NK-92 treated with Interleukin-12 subunit alpha and Interleukin-12 subunit beta, amount 100 ng/mL, for 24 hours (cell line): ENCODE results near the gene USHBP1.
"Not testable (repeated sequence)": the region's sequence is repeated elsewhere in the genome, so short reads cannot be mapped to it uniquely, and the experiment has no call there.

Experiments used
- DNase-seq: peaks from one replicate; lab custom pipeline; 2025; lab: John Stamatoyannopoulos, UW

The USHBP1 gene

DNA sequence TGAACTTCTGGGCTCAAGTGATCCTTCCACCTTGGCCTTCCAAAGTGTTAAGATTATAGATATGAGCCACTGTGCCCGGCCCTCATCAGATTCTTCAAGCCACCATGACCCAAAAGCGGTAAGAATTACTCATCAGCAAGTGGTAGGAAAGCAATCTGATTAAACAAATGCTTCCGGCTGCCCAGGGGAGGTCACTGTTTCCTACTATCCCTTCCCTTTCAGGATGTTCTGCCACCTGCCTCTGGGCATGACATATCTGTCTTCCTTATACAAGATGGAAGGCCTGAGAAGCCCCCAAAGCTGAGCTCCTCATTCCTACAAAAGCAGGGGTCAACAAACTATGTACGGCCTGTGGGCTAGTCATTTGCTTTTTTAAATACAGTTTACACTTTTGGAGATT is 31.7 kb upstream of the USHBP1 start:
- no peak for DNase-seq

DNA sequence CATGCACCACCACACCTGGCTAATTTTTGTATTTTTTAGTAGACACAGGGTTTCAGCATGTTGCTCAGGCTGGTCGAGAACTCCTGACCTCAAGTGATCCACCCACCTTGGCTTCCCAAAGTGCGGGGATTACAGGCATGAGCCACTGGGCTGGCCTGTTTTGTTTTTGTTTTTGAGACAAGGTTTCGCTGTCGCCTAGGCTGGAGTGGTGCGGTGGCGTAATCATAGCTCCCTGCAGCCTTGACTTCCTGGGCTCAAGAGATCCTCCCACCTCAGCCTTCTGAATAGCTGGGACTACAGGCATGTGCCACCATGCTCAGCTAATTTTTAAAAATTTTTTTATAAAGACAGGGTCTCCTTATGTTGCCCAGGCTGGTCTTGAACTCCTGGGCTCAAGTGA is 31.0 kb upstream of the USHBP1 start:
- not testable (repeated sequence) for DNase-seq

DNA sequence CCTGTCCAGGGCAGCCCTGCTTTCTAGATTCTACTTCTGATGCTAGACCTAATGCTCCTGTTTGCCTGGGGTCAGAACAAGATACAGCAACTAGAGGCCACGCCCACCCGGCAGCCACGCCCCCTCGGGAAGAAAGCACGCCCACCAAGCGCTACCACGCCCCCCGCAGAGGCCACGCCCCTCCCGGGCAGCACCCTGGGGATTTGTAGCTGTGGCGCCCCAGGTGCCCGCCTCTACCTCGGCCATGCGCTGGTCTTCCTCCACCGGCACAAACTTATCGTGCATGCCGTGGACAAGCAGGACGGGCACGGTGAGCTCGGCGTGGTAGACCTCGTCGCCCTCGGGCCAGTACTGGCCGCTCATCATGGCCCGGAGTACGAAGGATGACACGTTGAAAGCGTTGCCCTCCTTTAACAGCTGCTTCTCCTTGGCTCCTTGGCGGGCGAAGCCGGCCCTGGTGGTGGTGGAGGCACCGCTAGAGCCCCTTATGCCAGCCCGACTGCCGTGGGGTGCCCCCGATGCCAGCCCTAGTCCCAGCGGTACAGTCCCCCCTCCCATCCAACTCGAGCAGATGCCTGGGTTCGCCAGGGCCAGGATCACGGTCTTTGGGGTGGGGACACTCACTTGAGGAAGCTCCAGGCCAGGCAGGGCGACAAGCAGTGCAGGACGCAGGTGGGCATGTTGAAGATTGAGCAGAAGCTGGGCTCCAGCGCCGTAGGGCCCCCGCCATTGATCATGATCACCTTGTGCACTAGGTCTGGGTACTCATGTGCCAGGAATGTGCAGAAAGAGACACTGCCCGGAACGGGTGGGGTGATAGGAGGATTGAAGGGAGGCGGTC is 29.7 kb upstream of the USHBP1 start:
- peak; percentile 15 for DNase-seq

DNA sequence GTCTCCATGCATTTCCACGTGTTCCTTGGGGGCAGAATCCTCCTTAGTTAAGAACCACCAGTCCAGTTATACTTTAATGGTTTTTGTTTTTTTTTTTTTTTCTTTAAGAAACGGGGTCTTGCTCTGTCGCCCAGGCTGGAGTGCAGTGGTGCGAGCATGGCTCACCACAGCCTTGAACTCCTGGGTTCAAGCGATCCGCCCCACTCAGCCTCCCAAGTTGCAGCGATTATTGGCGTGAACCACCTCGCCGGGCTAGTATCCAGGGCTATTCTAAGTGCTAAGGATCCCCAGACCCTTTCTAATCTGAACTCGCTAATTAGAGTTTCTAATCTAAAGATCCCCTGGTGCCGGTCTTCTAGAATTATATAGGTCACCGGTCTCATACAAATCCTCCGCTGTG is 29.1 kb upstream of the USHBP1 start:
- DNase-seq: no peak

DNA sequence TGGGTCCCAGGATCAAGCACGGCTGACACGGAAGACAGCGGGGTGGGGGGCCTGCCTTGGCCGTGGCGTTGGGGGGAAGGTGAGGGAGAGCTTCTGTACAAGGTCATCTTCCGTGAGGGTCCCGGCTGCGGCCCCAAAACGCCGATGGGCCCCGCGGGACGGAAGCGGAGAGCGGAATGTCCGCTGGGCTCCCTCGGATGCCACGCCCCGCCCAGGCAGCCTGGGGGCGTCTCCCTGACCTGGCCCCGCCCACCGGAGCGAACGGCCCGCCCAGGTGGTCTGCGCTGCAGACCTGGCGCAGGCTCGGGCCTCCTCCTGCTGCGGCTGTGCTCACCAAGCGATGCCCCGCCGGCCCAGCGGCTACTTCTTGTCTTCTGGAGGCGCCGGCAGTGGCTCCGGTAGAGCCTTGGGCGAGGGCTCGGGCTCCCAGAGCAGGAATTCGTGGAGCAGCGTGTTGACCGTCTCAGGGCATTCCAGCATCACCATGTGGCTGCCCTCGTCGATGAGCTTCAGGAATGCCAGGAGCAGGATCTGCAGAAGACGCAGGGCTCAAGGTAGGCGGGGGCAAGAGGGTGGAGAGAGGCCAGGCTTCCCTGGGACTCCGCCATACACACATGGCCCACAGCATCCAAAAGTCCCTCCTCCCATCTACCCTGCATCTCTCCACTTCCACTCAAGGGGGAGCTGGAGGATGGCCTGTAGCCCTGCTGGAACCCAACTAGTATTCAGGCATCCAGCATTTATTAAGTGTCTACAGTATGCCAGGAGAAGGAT is 27.9 kb upstream of the USHBP1 start:
- DNase-seq: no peak

DNA sequence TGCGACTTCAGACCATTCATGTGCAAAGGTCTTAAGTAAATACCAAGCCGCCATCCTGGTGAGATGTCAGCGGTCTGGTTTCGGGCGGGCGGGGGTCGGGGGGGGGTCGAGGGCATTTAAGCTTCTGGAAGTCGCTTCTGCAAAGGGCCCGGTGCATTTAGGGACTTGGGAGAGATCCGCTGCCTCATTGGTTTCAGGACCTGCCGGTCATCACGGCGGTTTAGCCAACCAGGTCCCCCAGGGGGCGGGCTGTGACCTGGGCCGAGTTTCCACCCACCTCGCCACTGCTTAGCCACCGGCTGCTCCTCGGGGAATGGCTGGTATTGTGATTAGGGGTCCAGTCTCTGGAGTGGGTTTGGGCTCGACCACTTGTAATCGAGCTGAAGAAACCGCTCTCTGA is 24.9 kb upstream of the USHBP1 start:
- no peak for DNase-seq

DNA sequence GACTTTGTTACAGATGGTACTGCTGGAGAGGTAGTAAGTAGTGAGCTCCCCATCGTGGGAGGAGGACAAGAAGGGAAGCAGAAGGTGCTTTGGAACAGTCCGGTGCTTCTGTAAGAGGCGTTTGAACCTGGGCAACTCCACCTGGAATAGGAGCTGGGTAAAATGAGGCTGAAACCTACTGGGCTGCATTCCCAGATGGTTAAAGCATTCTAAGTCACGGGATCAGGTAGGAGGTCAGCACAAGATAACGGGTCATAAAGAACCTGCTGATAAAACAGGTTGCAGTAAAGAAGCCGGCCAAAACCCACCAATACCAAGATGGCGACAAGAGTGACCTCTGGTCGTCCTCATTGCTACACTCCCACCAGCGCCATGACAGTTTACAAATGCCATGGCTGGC is 22.2 kb upstream of the USHBP1 start:
- DNase-seq: no peak

DNA sequence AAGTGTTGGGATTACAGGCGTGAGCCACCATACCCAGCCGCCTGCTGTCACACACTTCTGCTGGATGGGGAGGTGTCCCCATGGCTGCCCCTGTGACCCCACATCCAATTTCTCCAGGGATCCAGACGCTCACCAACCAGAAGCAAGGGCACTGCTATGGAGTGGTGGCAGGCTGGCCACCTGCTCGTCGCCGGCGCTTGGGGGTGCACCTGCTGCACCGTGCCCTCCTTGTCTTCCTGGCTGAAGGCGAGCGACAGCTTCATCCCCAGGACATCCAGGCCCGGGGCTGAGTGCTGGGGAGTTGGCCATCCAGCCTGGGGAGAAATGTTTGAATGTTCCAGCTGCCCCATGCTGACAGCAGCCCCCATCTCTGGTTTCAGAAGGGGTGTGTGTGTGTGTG is 21.7 kb upstream of the USHBP1 start:
- DNase-seq: no peak

DNA sequence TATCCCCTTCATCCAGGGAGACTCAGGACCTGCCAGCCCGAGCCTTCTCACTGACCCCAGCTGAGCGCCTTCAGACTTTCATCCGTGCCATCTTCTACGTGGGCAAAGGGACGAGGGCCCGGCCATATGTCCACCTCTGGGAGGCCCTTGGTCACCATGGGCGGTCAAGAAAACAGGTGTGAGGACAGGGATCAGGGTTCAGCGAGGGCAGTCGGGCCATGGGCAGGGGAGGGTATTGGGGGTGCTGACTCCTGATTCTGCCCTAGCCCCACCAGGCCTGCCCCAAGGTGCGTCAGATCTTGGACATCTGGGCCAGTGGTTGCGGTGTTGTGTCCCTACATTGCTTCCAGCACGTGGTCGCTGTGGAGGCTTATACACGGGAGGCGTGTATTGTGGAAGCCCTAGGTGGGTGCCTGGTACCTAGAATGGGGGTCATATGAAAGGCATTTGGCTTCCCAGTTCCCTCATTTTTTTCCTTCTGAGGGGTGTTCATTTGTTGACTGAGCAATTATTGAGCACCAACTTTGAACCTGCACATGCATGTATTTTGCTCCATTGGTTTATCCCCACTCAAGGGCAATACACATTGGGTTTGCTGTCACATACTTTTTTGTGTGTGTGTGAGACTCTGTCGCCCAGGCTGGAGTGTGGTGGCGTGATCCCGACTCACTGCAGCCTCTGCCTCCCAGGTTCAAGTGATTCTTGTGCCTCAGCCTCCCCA is 21.0 kb upstream of the USHBP1 start:
- DNase-seq: no peak

DNA sequence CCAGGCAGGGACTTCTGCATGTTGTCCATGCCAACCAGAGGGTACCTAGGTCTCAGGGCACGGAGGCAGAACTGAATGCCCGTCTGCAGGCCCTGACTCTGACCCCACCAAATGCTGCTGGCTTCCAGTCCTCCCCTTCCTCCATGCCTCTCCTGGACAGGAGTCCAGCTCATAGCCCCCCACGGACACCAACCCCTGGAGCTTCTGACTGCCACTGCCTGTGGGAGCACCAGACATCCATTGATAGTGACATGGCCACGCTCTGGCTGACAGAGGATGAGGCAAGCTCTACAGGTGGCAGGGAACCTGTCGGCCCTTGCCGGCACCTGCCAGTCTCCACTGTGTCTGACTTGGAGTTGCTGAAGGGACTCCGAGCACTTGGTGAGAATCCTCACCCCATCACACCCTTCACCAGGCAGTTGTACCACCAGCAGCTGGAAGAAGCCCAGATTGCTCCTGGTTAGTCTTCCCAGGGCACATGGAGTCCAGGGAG is 19.0 kb upstream of the USHBP1 start:
- DNase-seq: no peak

DNA sequence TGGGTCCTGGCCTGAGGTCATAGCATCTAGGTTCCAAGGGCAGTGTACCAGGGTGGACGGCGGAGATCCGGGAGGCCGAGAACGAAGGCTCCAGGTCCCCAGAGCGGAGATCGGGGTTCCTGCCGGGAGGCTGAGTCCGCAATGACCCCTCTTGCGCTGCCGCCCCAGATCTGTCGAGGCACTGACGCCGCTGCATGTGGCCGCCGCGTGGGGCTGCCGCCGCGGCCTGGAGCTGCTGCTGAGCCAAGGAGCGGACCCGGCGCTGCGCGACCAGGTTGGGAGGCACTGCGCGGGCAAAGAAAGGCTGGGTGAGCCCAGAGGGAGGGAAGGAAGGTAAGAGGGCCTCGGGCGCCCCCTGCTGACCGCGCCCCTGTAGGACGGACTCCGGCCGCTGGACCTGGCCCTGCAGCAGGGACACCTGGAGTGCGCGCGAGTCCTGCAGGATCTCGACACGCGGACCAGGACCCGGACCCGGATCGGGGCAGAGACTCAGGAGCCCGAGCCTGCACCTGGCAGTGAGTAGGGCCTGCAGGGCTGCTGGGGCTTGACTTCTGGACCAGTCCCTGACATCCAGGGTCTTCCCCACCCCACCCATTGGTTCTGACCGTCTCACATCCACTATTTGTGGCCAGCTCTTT is 18.1 kb upstream of the USHBP1 start:
- peak; percentile 23 for DNase-seq

DNA sequence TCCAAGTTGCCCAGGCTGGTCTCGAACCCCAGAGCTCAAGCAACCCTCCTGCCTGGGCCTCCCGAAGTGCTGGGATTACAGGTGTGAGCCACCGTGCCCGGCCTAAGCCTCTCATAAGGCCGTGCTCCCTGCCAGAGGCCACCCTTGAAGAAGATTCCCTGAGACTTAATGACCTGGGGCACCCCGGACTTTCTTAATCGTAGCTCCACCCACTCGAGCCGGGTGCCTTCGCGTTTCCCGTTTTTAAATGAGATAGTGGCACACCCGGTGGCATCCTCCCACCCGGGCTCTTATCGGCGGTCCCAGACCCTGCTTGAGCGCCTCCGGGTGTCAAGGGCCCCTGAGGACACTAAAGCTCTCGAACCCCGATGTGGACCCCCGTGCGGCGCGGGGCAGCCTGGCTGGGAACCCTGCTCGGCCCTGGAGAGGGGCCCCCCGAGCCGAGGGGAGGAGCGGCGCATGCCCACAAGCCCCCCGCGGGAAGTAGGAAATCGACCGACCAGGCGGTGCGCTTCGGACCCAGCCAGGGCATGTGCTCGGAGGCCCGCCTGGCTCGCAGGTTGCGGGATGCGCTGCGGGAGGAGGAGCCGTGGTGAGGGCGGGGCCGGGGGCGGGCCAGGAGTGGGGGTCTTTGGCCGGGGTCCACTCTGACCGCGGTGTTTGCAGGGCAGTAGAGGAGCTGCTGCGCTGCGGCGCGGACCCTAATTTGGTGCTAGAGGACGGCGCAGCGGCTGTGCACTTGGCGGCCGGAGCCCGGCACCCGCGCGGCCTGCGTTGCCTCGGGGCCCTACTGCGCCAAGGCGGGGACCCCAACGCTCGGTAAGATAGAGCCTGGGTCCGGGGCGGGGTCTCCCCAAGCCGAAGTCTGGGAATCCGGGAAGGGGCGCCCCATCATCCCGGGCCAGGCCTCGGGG is 17.1 kb upstream of the USHBP1 start, which contains the start of gene ANKLE1:
ANKLE1 (plus strand) TSS at position 511 of the 914 bp plus-strand sequence; CDS start at position 531, 20 bp downstream.
- DNase-seq: no peak

DNA sequence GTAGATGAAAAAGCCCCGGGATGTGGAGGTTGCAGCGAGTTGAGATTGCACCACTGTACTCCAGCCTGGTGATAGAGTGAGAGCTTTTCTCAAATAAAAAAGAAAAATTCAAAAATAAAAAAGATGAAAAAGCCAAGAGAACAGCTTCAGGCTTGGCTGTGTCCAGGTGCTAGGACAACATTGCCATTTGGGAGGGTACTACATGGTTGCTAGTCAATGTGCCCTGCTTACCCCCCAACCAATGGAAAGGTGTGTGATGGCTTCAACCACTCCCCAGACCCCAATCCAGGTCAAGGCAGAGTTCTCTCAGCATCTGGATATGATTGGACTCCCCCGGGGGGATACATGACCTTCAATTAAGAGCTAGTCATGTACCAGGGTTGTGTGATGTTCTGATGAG is 14.9 kb upstream of the USHBP1 start:
- DNase-seq: no peak

DNA sequence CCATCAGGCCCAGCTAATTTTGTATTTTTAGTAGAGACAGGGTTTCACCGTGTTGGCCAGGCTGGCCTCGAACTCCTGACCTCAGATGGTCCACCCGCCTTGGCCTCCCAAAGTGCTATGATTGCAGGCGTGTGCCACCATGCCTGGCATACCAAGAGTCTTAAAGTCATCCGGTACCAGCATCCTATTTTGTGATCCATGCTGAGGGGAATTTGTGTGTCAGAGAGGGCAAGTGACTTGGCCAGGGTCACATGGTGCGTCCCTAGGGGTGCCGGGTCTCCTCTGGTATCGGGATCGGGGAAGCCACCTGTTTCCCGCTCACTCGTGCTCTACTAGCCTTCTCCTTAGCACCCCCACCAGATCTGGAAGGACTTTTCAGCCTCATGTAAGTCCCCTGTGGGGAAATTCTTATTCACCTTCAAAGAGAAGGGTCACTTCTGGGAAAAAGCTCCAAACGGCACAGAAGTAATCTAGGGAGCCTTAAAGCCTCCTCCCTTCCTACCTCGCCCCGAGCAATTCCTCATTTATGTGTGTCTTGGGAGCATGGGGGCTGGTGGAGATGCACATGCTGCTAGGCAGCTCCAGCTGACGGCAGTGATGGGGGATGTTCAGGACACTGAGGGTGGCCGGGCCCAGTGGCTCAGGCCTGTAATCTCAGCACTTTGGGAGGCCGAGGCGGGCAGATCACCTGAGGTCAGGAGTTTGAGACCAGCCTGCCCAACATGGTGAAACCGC is 11.1 kb upstream of the USHBP1 start:
- DNase-seq: no peak

DNA sequence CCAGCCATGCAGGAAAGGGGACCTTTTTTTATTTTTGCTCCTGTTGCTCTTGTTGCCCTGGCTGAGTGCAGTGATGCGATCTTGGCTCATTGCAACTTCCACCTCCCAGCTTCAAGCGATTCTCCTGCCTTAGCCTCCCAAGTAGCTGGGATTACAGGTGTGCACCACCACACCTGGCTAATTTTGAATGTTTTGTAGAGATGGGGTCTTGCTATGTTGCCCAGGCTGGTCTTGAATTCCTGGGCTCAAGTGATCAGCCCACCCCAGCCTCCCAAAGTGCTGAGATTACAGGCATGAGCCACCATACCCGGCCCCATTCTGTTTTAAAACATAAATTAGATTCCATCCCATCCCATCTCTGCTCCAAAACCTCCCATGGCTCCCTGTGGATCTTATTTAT is 10.3 kb upstream of the USHBP1 start:
- DNase-seq: not testable (repeated sequence)

DNA sequence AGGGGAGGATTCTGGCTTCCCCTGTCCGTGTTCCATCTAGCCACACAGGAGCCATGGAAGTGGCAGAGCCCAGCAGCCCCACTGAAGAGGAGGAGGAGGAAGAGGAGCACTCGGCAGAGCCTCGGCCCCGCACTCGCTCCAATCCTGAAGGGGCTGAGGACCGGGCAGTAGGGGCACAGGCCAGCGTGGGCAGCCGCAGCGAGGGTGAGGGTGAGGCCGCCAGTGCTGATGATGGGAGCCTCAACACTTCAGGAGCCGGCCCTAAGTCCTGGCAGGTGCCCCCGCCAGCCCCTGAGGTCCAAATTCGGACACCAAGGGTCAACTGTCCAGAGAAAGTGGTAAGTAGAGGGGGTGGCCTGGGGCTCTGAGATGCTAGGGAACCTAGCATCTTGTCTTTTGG is 4.2 kb upstream of the USHBP1 start:
- no peak for DNase-seq

DNA sequence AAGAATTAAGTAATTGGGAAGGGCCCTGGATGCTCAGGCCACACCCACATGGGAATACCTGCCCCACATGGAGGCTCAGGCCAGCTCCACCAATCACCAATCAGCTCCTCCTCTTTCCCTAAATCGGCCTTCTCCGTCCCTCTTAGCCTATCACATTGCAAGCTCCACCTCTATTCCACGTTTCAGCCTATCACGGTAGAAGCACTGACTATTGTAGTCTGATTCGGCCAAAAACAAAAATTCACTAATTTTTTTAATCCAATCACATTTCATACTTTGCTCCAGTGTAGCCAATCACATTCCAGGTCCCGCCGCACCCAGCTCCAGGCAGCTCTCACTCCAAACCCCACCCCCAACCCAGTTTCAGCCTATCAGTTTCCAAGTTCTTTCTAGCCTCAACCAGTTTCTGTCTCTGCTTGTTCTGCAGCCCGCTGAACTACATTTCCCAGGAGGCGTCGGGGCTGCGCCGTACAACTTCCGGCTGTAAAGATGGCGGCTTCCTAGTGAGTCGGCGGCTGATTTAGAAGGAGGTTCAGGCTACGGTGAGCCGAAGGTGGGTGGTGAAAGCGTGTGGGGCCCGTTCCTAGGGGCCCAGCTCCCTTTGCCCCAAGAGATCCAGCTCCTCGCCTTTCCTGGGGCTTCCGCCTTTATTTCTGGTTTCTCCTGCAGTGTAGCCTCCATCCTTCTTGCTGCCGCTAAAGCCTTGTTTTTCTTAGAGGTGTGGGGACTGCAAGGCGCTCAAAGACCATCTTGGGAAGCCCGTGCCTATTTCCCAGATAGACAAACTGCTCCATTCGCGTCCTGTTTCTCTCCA is 2.6 kb upstream of the USHBP1 start, which contains the start of gene BABAM1:
BABAM1 (plus strand) TSS at position 469 of the 814 bp plus-strand sequence. CDS start 1,364 bp downstream, outside the sequence.
- peak; percentile 95 for DNase-seq

DNA sequence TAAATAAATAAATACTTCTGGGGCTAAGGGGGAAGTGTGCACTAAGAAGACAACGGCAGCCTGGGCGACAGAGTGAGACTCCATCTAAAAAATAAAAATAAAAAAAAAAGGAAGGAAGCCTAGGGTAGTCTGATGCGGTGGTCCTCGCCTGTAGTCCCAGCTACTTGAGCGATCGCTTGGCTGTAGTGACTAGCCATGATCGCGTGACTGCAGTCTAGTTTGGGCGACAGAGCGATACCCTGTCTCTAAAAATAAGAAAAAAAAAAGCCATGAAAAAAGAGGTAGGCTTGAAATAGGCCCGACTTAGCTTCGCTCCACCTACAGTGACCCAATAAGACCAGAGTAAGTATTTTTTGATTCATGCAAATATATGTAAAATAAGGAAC is 2.0 kb upstream of the USHBP1 start:
- DNase-seq: no peak

DNA sequence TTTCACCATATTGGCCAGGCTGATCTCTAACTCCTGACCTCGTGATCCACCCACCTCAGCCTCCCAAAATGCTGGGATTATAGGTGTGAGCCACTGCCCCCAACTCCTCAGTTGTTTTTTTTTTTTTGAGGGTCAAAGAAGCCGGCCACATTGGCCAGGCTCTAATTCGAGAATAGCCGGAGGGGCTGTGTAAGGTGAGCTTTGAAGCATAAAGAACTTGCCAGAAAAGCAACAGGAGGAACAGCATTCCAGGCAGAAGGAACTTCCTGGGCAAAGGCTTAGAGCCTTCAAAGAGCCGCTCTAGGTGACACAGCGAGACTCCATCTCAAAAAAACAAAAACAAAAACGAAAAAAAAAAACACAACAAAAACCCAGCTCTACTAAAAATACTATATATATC is 1.5 kb upstream of the USHBP1 start:
- no peak for DNase-seq
